ENCODE measurements around the gene TVP23C.

TVP23C gene

GRCh38 chr17:15496735-15497670 is 66.3 kb downstream of the TVP23C start:
- DNase-seq (ENCODE audit: low spot score) = no peak

- DNase-seq (ENCODE audit: low spot score) = no peak
Measured at GRCh38 chr17:15494821-15495220, 68.5 kb downstream of the TVP23C start.

GRCh38 chr17:15493693-15494035 is 69.6 kb downstream of the TVP23C start:
- no peak for DNase-seq (ENCODE audit: low spot score)

GRCh38 chr17:15492791-15493692 is 70.2 kb downstream of the TVP23C start:
- no peak for DNase-seq (ENCODE audit: low spot score)

- DNase-seq (ENCODE audit: low spot score) = no peak
Measured at GRCh38 chr17:15492186-15492585, 71.1 kb downstream of the TVP23C start.

GRCh38 chr17:15490634-15491261 is 72.5 kb downstream of the TVP23C start:
- peak; percentile 69 for DNase-seq (ENCODE audit: low spot score)

- no peak for DNase-seq (ENCODE audit: low spot score)
Measured at GRCh38 chr17:15488557-15488956, 74.7 kb downstream of the TVP23C start.

- no peak for DNase-seq (ENCODE audit: low spot score)
Measured at GRCh38 chr17:15485045-15485444, 78.2 kb downstream of the TVP23C start.

GRCh38 chr17:15483431-15483830 is 79.9 kb downstream of the TVP23C start:
- DNase-seq (ENCODE audit: low spot score) = no peak

- DNase-seq (ENCODE audit: low spot score) = no peak
Measured at GRCh38 chr17:15482476-15482875, 80.8 kb downstream of the TVP23C start.

GRCh38 chr17:15481481-15481880 is 81.8 kb downstream of the TVP23C start:
- no peak for DNase-seq (ENCODE audit: low spot score)

- DNase-seq (ENCODE audit: low spot score) = no peak
Measured at GRCh38 chr17:15480204-15480603, 83.1 kb downstream of the TVP23C start.

GRCh38 chr17:15479703-15480102 is 83.6 kb downstream of the TVP23C start:
- DNase-seq (ENCODE audit: low spot score) = no peak

- no peak for DNase-seq (ENCODE audit: low spot score)
Measured at GRCh38 chr17:15478845-15479244, 84.4 kb downstream of the TVP23C start.

GRCh38 chr17:15475631-15476354 is 87.5 kb downstream of the TVP23C start:
- DNase-seq (ENCODE audit: low spot score) = no peak

GRCh38 chr17:15472891-15473290 is 90.4 kb downstream of the TVP23C start:
- no peak for DNase-seq (ENCODE audit: low spot score)

GRCh38 chr17:15470536-15470935 is 92.7 kb downstream of the TVP23C start:
- no peak for DNase-seq (ENCODE audit: low spot score)

GRCh38 chr17:15469260-15469659 is 94.0 kb downstream of the TVP23C start:
- no peak for DNase-seq (ENCODE audit: low spot score)

- no peak for DNase-seq (ENCODE audit: low spot score)
Measured at GRCh38 chr17:15468126-15468525, 95.2 kb downstream of the TVP23C start.

- DNase-seq (ENCODE audit: low spot score) = no peak
Measured at GRCh38 chr17:15467592-15467991, 95.7 kb downstream of the TVP23C start, which contains the start of gene CDRT4. TSS of gene CDRT4 (minus strand) at chr17:15467621. CDS start at chr17:15440238, 27,383 bp downstream.

- DNase-seq (ENCODE audit: low spot score) = no peak
Measured at GRCh38 chr17:15466131-15466530, 97.2 kb downstream of the TVP23C start.

Measured in ecto neural progenitor cell (in vitro differentiated cells).